ENCODE data around the gene C5orf58.
"Not testable (repeated sequence)": the region's sequence is repeated elsewhere in the genome, so short reads cannot be mapped to it uniquely, and the experiment has no call there.

C5orf58 gene

GRCh38 chr5:170223906-170224305, 8.9 kb upstream of the C5orf58 start:
- no peaks in the 10 kb centered on the region for H3K79me2 ChIP-seq (ENCODE audit: control insufficient read depth, insufficient read depth, low read length, unreplicated experiment)
- H3K27me3 ChIP-seq (ENCODE audit: insufficient read depth, low read length), result no peaks in the 10 kb centered on the region
- no peak overlapping the region for H3K4me3 ChIP-seq (ENCODE audit: low read depth, low read length)
- H3K4me1 ChIP-seq (ENCODE audit: control insufficient read depth, insufficient read depth, low read length, unreplicated experiment), result peaks cover 21% of the 10 kb centered on the region
- no peaks in the 10 kb centered on the region for H3K36me3 ChIP-seq (ENCODE audit: insufficient read depth, low read length)
- no peak overlapping the region for H3K27ac ChIP-seq (ENCODE audit: low read depth, low read length)
- H2AFZ ChIP-seq (ENCODE audit: low read length, unreplicated experiment), result no peak overlapping the region

GRCh38 chr5:170225326-170226128, 7.3 kb upstream of the C5orf58 start:
- Histone ChIP-seq H3K4me3 (ENCODE audit: low read depth, low read length) (no peak overlapping the region), H3K27ac (ENCODE audit: low read depth, low read length) (no peak overlapping the region), H2AFZ (ENCODE audit: low read length, unreplicated experiment) (no peak overlapping the region)

GRCh38 chr5:170226129-170226615, 6.6 kb upstream of the C5orf58 start:
- Histone ChIP-seq H3K27me3 (ENCODE audit: insufficient read depth, low read length) (no peaks in the 10 kb centered on the region), H3K4me1 (ENCODE audit: control insufficient read depth, insufficient read depth, low read length, unreplicated experiment) (peaks cover 1% of the 10 kb centered on the region), H3K79me2 (ENCODE audit: control insufficient read depth, insufficient read depth, low read length, unreplicated experiment) (no peaks in the 10 kb centered on the region), H2AFZ (ENCODE audit: low read length, unreplicated experiment) (no peak overlapping the region), H3K27ac (ENCODE audit: low read depth, low read length) (no peak overlapping the region), H3K4me3 (ENCODE audit: low read depth, low read length) (no peak overlapping the region), H3K36me3 (ENCODE audit: insufficient read depth, low read length) (no peaks in the 10 kb centered on the region)

More at GRCh38 chr5:170225326-170226128, 7.3 kb upstream of the C5orf58 start:
- peaks cover 6% of the 10 kb centered on the region for H3K4me1 ChIP-seq (ENCODE audit: control insufficient read depth, insufficient read depth, low read length, unreplicated experiment)
- no peaks in the 10 kb centered on the region for H3K27me3 ChIP-seq (ENCODE audit: insufficient read depth, low read length)
- H3K79me2 ChIP-seq (ENCODE audit: control insufficient read depth, insufficient read depth, low read length, unreplicated experiment), result no peaks in the 10 kb centered on the region
- no peaks in the 10 kb centered on the region for H3K36me3 ChIP-seq (ENCODE audit: insufficient read depth, low read length)

DNA sequence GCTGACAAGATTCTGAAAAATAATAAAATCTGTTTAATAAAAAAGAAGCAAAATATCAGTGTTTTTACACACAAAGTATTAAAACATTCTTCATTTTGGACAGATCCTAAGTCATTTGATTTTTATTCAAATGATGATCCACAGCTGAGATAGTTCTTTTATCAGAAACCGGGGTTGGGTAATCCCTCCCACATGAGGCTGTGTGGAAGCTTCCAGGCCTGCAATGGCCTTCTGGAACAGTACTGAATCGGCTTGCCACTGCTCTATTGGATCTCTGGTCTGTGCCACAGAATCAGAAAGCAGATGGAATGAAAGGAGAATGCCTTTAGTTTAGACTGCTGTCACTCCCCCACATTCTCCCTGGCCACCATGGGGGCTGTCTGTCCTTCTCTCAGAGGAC, 6.1 kb upstream of the C5orf58 start:
- Histone ChIP-seq H2AFZ (ENCODE audit: low read length, unreplicated experiment) (no peak overlapping the region), H3K27ac (ENCODE audit: low read depth, low read length) (no peak overlapping the region), H3K4me3 (ENCODE audit: low read depth, low read length) (no peak overlapping the region), H3K4me1 (ENCODE audit: control insufficient read depth, insufficient read depth, low read length, unreplicated experiment) (no peaks in the 10 kb centered on the region), H3K79me2 (ENCODE audit: control insufficient read depth, insufficient read depth, low read length, unreplicated experiment) (no peaks in the 10 kb centered on the region), H3K27me3 (ENCODE audit: insufficient read depth, low read length) (no peaks in the 10 kb centered on the region), H3K36me3 (ENCODE audit: insufficient read depth, low read length) (no peaks in the 10 kb centered on the region)

DNA sequence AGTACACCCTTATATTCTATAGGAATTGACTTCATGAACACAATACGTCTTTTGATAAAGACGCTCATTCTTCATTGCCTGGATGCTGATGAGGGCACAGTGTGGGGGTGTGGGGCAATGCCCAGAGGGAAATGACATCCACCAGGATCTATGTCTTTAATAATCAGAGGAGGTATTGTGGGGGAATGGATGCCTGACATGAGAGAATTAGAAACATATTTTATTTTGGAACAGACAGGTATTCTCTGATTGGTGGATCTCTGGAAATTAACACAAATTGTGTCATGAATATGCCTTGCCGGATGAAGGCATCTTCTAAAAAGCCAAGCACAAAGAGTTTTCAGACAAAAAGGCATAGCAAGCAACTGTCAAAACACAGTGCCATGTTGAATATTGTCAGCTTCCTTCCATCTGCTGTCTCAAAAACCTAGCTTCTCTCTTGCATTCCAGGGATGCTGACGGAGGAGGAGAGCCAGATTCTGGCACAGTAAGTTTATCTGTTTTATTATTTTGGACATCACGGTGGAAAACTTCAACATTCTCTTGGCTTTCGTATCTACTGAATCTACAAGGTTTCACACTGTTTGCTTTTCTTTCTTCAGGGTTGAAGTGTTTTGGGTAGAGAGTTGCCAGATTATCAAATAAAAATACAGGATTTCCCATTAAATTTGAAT, 3.9 kb upstream of the C5orf58 start:
- Histone ChIP-seq H3K4me3 (ENCODE audit: low read depth, low read length) (no peak overlapping the region), H3K79me2 (ENCODE audit: control insufficient read depth, insufficient read depth, low read length, unreplicated experiment) (no peaks in the 10 kb centered on the region), H3K27me3 (ENCODE audit: insufficient read depth, low read length) (no peaks in the 10 kb centered on the region), H3K36me3 (ENCODE audit: insufficient read depth, low read length) (no peaks in the 10 kb centered on the region), H2AFZ (ENCODE audit: low read length, unreplicated experiment) (no peak overlapping the region), H3K27ac (ENCODE audit: low read depth, low read length) (no peak overlapping the region), H3K4me1 (ENCODE audit: control insufficient read depth, insufficient read depth, low read length, unreplicated experiment) (no peaks in the 10 kb centered on the region)

GRCh38 chr5:170233358-170233892, 640 bp downstream of the C5orf58 start:
- no peaks in the 10 kb centered on the region for H3K4me1 ChIP-seq (ENCODE audit: control insufficient read depth, insufficient read depth, low read length, unreplicated experiment)
- H3K27me3 ChIP-seq (ENCODE audit: insufficient read depth, low read length), result peaks cover 32% of the 10 kb centered on the region
- H2AFZ ChIP-seq (ENCODE audit: low read length, unreplicated experiment), result no peak overlapping the region
- no peak overlapping the region for H3K27ac ChIP-seq (ENCODE audit: low read depth, low read length)
- no peak overlapping the region for H3K4me3 ChIP-seq (ENCODE audit: low read depth, low read length)
- no peaks in the 10 kb centered on the region for H3K36me3 ChIP-seq (ENCODE audit: insufficient read depth, low read length)
- H3K79me2 ChIP-seq (ENCODE audit: control insufficient read depth, insufficient read depth, low read length, unreplicated experiment), result no peaks in the 10 kb centered on the region

DNA sequence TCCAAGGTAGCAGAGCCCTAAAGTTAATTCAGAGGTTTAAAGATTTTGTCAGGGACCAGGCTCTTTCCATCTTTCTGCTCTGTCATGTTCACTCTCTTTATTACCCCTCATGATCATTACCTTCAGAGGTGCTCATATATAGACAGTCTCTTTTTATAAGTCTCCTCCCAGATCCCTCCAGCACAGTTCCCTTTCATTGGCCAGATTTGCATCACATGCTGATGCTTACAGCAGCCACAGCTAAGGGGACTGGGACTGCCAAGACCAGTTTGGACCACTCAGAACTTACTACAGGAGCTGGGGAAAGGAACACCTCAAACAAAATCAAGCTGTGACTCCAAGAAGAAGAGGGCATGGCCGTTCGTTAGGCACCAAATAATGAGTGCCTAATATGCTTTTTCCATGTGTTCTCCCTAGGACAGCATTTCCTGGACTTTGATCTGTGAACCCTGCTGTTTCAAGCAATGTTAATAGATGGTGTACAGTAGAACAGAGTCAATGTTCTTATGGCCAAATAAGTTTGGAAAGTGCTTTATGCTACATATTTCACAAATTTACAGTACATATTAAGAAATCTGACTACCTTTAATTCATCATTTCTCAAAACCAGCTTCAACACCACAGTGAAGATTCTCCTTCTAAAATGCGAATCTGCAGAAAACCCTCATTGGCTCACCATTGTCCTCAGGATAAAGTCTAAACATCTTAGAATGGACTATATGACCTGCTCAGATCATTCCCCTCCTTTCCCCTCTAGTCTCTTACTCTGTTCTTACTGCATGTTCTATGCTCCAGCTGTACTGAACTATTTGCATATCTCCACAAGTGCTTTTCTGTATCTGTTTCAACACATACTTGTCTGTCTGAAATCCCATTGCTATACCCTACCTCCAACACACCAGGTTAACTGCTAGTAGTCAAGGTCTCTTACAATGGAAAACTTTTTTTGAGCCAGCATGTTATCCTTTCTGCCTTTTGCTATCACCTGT, 3.4 kb downstream of the C5orf58 start:
- H3K4me1 ChIP-seq (ENCODE audit: control insufficient read depth, insufficient read depth, low read length, unreplicated experiment), result no peaks in the 10 kb centered on the region
- H3K27ac ChIP-seq (ENCODE audit: low read depth, low read length), result no peak overlapping the region
- no peak overlapping the region for H3K4me3 ChIP-seq (ENCODE audit: low read depth, low read length)
- peaks cover 41% of the 10 kb centered on the region for H3K27me3 ChIP-seq (ENCODE audit: insufficient read depth, low read length)
- no peaks in the 10 kb centered on the region for H3K36me3 ChIP-seq (ENCODE audit: insufficient read depth, low read length)
- H3K79me2 ChIP-seq (ENCODE audit: control insufficient read depth, insufficient read depth, low read length, unreplicated experiment), result no peaks in the 10 kb centered on the region
- no peak overlapping the region for H2AFZ ChIP-seq (ENCODE audit: low read length, unreplicated experiment)

- Histone ChIP-seq H3K27me3 (ENCODE audit: insufficient read depth, low read length) (peaks cover 41% of the 10 kb centered on the region), H2AFZ (ENCODE audit: low read length, unreplicated experiment) (no peak overlapping the region), H3K27ac (ENCODE audit: low read depth, low read length) (no peak overlapping the region), H3K4me1 (ENCODE audit: control insufficient read depth, insufficient read depth, low read length, unreplicated experiment) (no peaks in the 10 kb centered on the region), H3K79me2 (ENCODE audit: control insufficient read depth, insufficient read depth, low read length, unreplicated experiment) (no peaks in the 10 kb centered on the region), H3K4me3 (ENCODE audit: low read depth, low read length) (no peak overlapping the region), H3K36me3 (ENCODE audit: insufficient read depth, low read length) (no peaks in the 10 kb centered on the region)
Observed at GRCh38 chr5:170238456-170239196, 5.8 kb downstream of the C5orf58 start.

DNA sequence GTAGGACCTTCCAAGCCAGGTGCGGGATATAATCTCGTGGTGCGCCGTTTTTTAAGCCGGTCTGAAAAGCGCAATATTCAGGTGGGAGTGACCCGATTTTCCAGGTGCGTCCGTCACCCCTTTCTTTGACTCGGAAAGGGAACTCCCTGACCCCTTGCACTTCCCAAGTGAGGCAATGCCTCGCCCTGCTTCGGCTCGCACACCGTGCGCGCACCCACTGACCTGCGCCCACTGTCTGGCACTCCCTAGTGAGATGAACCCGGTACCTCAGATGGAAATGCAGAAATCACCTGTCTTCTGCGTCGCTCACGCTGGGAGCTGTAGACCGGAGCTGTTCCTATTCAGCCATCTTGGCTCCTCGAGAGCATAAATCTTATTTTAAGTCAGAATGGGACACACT, 12.7 kb downstream of the C5orf58 start:
- H3K4me3 ChIP-seq (ENCODE audit: low read depth, low read length); H3K79me2 ChIP-seq (ENCODE audit: control insufficient read depth, insufficient read depth, low read length, unreplicated experiment); H3K27ac ChIP-seq (ENCODE audit: low read depth, low read length); H2AFZ ChIP-seq (ENCODE audit: low read length, unreplicated experiment); H3K4me1 ChIP-seq (ENCODE audit: control insufficient read depth, insufficient read depth, low read length, unreplicated experiment); H3K36me3 ChIP-seq (ENCODE audit: insufficient read depth, low read length): not testable (repeated sequence)
- peaks cover 36% of the 10 kb centered on the region for H3K27me3 ChIP-seq (ENCODE audit: insufficient read depth, low read length)

All from ACC112 (cell line).